ENCODE measurements around the gene TNK2.

Gene TNK2

GRCh38 chr3:195897853-195898415 is 10.4 kb downstream of the TNK2 start:
- DNase-seq = no peak

- DNase-seq = no peak
Measured at GRCh38 chr3:195897081-195897852, 11.1 kb downstream of the TNK2 start.

- DNase-seq = peak in 2 of 3 experiments; percentile 51 to 52
Measured at GRCh38 chr3:195896361-195897080, 11.8 kb downstream of the TNK2 start.

DNA sequence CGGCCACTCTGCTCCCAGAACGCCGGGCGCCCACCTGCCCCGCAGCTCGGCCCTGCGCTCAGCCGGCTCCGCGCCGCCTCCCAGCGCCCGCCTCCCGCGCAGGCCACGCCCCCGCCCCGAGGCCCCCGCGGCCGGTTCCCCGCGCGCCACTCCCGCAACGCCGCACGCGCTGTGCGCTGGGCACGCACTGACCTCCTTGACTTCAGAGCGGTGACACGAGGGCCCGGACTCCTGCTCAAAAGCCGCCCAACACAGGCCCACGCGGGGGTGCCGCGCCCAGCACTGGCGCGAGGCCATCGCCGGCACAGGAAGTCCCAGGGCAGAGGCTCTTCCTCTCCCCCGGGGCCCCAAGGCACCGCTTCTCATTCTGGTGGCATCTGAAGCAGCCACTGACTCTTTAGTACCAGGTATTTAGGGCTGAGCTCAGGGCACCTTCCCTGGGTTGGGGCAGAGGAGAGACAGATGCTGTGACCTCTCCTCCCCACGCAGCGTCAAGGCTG is 12.4 kb downstream of the TNK2 start:
- DNase-seq = peak in 2 of 3 experiments; percentile 65 to 79

DNA sequence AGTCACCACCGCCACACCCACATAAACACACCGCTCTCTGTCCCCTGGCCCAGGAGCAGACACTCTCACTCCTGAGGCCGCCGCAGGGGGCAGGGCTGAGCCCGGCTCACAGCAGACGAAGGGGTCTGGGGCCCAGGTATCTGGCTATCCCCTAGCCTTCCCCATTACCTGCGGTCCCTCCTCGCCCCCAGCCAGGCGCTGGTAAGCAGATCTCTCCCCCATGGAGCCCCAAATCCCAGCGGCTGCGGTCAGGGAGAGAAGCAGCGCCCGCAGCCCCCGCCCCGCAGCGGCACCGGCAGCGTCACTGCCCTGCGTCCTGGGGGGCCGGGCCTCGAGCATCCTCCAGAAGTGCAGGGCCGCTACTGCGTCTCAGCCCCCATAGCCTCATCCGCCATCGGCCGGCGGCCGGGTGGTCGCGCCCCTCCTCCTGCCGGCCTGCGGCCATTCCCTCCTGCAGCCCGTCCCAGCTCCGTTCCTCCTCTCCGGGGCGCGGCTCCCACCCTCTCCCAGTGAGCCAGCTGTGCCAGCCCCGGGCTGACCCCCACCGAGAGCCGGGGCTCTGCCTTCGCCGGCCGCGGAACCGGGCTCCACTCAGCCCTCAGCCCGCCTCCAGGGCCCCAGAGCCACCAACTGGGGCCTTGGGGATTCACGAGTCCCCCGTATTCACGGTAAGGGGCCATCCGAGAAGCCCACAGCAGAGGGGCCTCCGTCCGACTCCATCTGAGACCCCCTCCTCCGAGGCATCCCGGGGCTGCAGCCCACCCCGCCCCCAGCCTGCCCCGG is 13.1 kb downstream of the TNK2 start:
- DNase-seq = peak; percentile 20 to 81 (median 69)

- no peak for DNase-seq
Measured at GRCh38 chr3:195893916-195894465, 14.4 kb downstream of the TNK2 start.

GRCh38 chr3:195893516-195893915 is 14.8 kb downstream of the TNK2 start:
- peak in 2 of 3 experiments; percentile 67 to 85 for DNase-seq

DNA sequence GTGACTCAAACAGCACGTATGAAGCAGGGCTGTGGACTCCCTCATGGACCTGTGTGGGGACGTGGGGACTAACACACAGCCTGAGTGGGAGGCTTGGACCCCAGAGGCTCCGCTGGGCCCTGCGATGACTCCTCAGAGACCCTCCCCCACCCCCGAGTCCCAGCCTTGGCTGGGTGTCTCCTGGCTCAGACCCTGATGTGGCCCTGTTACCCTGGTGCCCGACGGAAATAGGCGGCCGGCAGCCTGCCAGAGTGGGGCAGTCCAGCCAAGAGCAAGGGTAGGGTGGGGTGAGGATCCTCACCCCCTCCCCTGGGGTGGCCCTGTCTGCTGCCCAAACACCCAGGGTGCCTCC is 15.3 kb downstream of the TNK2 start:
- no peak for DNase-seq

- peak in 2 of 3 experiments; percentile 61 to 84 for DNase-seq
Measured at GRCh38 chr3:195892105-195893043, 16.0 kb downstream of the TNK2 start.

DNA sequence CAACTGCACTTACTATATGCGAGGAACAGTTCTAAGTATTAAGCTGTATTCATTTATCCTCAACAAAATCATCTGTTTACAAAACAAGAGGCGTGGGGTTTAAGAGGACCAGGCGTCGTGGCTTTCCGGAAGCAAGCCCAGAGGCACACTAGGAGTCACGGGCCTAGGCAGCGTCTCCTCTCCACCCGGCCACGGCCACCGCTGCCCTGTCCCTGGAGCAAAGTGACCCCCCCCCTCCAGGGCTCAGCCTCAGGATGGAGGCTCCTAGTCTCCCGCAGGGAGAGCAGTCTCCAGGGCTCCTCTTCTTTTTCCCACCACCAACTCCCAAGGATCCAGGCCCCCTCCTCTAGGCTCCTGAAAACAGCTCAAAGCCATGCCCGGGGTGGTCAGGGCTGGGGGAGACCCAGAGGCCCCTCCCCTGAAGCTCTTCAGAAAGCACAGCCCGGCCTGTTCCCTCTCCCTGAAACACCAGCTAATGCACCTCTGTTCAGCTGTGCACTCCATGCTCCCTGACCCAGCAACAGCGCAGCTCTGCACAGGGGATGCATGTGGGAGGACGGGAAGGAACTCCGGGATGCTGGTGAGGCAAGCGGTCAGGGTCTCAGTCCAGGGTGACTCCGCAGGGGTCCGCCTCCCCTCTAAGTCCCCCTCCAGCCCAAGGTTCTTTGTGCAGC is 16.8 kb downstream of the TNK2 start:
- DNase-seq = no peak

DNA sequence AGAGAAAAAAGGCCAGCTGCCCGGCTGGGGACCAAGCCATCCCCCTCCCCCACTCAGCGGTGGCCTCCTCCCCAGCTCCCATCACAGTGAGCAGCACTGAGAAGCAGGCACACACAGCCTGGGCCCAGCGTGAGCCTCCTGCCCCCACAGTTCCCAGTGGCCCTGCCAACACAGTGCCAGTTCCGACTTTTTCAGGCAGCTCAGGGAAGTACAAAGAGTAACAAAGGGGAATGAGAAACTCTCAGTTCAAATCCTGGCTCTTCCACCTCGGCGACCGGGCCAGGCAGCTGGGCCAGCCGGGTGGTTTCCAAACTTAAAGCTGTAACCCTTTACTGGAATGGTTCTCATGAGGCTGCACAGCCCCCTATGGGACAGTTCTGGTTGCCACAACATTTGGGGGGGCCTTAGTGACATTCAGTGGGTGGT is 18.5 kb downstream of the TNK2 start:
- no peak for DNase-seq

DNA sequence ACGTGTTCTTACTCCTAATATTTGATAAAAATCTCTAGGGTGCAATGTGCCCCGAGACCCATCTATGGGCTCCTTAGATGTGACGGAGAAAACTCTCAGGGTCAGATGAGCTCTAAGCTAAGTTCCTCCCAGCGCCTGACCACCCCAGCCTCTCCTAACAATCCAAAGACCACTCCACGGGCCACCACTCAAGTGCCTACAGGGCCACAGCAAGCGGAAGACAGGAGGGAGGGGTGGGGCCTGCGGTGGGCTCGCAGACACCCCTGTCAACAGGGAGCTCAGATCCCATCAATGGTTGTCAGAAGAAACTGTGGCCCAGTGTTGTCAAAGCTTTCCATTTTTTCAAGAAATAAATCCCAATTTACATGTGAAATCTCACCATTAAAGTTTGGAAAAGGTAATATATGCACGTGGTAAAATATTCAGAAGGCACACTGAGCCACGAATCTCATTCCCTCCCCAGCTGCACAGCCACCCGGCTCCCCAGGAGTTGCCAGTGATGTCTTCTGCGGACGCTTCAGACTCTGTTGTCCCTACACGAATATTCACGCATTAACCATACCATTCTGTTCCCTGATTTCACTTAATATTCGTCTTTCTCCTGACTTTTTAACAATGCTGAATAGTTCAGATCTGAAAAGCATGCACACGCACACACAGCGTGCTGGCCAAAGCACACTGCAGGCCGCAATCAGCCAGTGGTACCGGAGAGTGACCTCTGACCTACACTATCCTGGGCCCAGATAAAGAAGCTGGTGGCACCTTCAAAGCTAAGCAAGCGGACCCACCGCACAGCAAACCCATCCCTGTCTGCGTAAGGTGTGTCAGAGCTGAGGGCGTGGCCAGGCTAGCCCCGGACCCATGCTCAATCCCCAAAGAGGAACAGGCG is 19.1 kb downstream of the TNK2 start:
- DNase-seq = no peak

DNA sequence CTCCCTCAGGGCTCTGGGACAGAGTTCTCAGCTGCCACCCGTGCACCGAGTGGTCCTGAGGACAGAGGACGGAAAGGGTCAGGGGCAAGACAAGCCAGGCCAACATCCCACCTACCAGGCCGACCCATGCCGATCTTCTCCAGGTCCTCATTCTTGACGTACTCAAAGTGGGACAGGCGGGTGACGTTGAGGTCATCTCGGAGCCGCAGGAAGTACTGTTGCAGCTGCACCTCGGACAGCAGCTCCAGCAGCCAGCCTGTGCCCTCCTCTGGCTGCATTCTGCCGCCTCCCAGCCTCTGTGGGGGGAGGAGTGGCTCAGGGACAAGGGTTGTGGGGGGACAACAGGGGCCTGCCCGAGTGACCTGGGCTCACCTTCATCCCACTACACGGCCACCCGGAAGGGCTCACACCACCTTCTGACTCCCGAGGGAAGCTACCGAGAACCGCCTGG is 20.0 kb downstream of the TNK2 start:
- DNase-seq = no peak

DNA sequence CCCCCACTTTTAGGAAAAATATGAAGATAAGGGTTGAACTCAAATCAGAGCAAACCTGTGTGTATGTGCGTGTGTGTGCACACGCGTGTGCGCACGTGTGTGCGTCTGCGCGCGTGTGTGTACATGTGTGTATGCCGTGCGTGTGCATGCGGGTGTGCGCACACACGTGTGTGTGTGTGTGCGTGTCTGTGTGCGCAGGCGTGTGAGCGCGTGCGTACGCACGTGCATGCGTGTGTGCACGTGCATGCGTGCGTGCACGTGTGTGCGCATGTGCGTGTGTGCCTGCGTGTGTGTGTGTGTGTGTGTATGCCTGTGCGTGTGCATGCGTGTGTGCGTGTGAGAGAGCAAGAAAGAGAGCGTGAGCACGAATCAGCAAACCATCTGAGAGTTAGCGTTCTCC is 20.7 kb downstream of the TNK2 start:
- DNase-seq = no peak

GRCh38 chr3:195886181-195887141 is 21.9 kb downstream of the TNK2 start:
- DNase-seq = no peak

DNA sequence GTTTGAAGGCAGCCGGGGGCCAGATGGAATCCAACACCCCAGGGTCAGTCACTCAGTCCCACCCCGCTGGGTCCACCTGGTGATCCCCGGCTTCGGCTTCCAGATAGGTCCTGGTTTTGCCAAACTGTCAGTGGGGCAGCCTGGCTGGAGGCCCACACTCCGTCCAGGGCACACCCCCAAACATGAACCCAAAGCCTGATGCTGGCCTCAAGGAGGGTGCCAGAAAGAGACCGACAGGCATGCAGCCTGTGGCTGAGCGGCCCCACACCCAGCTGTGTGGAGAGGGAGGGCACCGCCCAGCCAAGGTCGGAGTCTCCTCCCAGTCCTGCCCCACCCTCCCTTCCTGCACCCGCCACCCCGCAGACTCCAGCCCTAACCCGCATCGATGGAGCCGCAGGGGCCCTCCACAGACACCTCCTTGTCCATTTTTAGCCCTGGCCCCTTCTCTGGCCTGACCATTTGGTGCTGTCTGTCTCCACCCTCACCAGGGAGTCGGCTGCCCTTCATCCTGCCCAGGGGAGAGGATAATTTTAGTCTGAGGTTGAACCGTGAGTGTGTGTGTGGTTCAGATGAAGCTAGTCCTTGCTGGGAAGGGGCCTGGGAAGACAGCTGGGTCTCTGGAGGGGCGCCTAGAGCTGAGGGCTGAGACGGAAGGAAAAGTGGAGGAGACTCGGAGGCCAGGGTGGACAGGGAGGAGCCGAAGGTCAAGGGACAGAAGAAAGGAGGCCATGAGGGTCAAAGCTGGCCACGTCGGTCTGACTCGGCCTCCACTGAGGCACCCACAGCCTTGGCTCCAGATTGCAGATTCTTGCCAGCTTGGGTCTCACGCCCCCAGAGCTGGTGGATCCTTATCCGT is 23.1 kb downstream of the TNK2 start:
- peak in 2 of 3 experiments; percentile 30 to 40 for DNase-seq

GRCh38 chr3:195884691-195885035 is 23.7 kb downstream of the TNK2 start:
- DNase-seq = no peak

GRCh38 chr3:195883801-195884200 is 24.6 kb downstream of the TNK2 start:
- no peak for DNase-seq
